HTR-8/SVneo (cell line): ENCODE data around the gene ST6GALNAC1.
A peak's percentile ranks its signal among the peaks of the same experiment; 100 is the strongest.

Experiments
- DNase-seq: peaks from one replicate; pipeline ENCODE4 v3.0.0; 2011; ENCODE audit warnings: low spot score, mixed read lengths; ENCODE audit not compliant: insufficient read length
- FAIRE-seq: peaks from 2 replicates; lab custom pipeline; 2011; peaks lifted over from hg19 to GRCh38; lab: Jason Lieb, UNC

Gene ST6GALNAC1

GRCh38 chr17:76676629-76677028 is 33.1 kb upstream of the ST6GALNAC1 start:
- DNase-seq (no peak), FAIRE-seq (no peak)

- DNase-seq: no peak
- no peak for FAIRE-seq
These were observed 32.1 kb upstream of the ST6GALNAC1 start for GRCh38 chr17:76675648-76676047.

GRCh38 chr17:76674600-76674999 is 31.0 kb upstream of the ST6GALNAC1 start:
- no peak for FAIRE-seq

GRCh38 chr17:76673729-76674128 is 30.2 kb upstream of the ST6GALNAC1 start:
- DNase-seq: no peak
- FAIRE-seq: no peak

More at GRCh38 chr17:76674600-76674999, 31.0 kb upstream of the ST6GALNAC1 start:
- DNase-seq: no peak

GRCh38 chr17:76672892-76673291 is 29.3 kb upstream of the ST6GALNAC1 start:
- no peak for DNase-seq
- FAIRE-seq: no peak

- no peak for DNase-seq
- FAIRE-seq: no peak
These were observed 28.8 kb upstream of the ST6GALNAC1 start for GRCh38 chr17:76672270-76672851.

- no peak for FAIRE-seq
These were observed 28.3 kb upstream of the ST6GALNAC1 start for GRCh38 chr17:76671912-76672262.

GRCh38 chr17:76671123-76671911 is 27.8 kb upstream of the ST6GALNAC1 start:
- DNase-seq (peak; percentile 99), FAIRE-seq (peak; percentile 96)

More at GRCh38 chr17:76671912-76672262, 28.3 kb upstream of the ST6GALNAC1 start:
- DNase-seq: no peak

- DNase-seq (no peak), FAIRE-seq (no peak)
These were observed 27.2 kb upstream of the ST6GALNAC1 start for GRCh38 chr17:76670718-76671122.

- FAIRE-seq (no peak), DNase-seq (no peak)
These were observed 26.6 kb upstream of the ST6GALNAC1 start for GRCh38 chr17:76670020-76670717.

GRCh38 chr17:76667786-76668453 is 24.4 kb upstream of the ST6GALNAC1 start:
- FAIRE-seq (no peak), DNase-seq (no peak)

- FAIRE-seq (no peak), DNase-seq (no peak)
These were observed 23.9 kb upstream of the ST6GALNAC1 start for GRCh38 chr17:76667491-76667755.

- DNase-seq: no peak
- no peak for FAIRE-seq
These were observed 17.1 kb upstream of the ST6GALNAC1 start for GRCh38 chr17:76660656-76661042.

GRCh38 chr17:76659928-76660655 is 16.5 kb upstream of the ST6GALNAC1 start:
- DNase-seq (no peak), FAIRE-seq (no peak)

GRCh38 chr17:76658242-76658662 is 14.7 kb upstream of the ST6GALNAC1 start:
- FAIRE-seq (no peak), DNase-seq (no peak)

- FAIRE-seq: no peak
These were observed 14.1 kb upstream of the ST6GALNAC1 start for GRCh38 chr17:76657505-76658241.

GRCh38 chr17:76654408-76654807 is 10.9 kb upstream of the ST6GALNAC1 start:
- no peak for FAIRE-seq
- no peak for DNase-seq

More at GRCh38 chr17:76657505-76658241, 14.1 kb upstream of the ST6GALNAC1 start:
- DNase-seq: no peak

- DNase-seq (no peak), FAIRE-seq (no peak)
These were observed 6.9 kb upstream of the ST6GALNAC1 start for GRCh38 chr17:76650504-76650903.

- FAIRE-seq (no peak), DNase-seq (no peak)
These were observed 3.2 kb upstream of the ST6GALNAC1 start for GRCh38 chr17:76646712-76647111.

- DNase-seq: no peak
- no peak for FAIRE-seq
These were observed 1.9 kb upstream of the ST6GALNAC1 start for GRCh38 chr17:76645481-76645880.
